NAMALWA (cell line): ENCODE measurements around the gene PLPPR2.
"Not testable (repeated sequence)": the region's sequence is repeated elsewhere in the genome, so short reads cannot be mapped to it uniquely, and the experiment has no call there.

Experiments
- DNase-seq: peaks from one replicate; pipeline ENCODE4 v3.0.0-alpha.2; 2015; ENCODE audit warnings: low spot score

Gene PLPPR2

GRCh38 chr19:11373885-11374432 lies 18.7 kb downstream of the PLPPR2 start:
- DNase-seq: no peak

- DNase-seq: peak; percentile 99
Observed at GRCh38 chr19:11374433-11375142, 19.4 kb downstream of the PLPPR2 start, which contains the start of gene SWSAP1. Gene SWSAP1 (plus strand): TSS chr19:11374666. CDS start chr19:11374681, 15 bp downstream.

GRCh38 chr19:11375143-11375948 lies 20.1 kb downstream of the PLPPR2 start:
- peak; percentile 83 for DNase-seq

- DNase-seq: peak; percentile 74
Observed at GRCh38 chr19:11377237-11377636, 22.0 kb downstream of the PLPPR2 start.

- DNase-seq: no peak
Observed at GRCh38 chr19:11377756-11378155, 22.5 kb downstream of the PLPPR2 start.

- no peak for DNase-seq
Observed at GRCh38 chr19:11378319-11379189, 23.3 kb downstream of the PLPPR2 start.

GRCh38 chr19:11379269-11379845 lies 24.1 kb downstream of the PLPPR2 start:
- not testable (repeated sequence) for DNase-seq

- no peak for DNase-seq
Observed at GRCh38 chr19:11379857-11380350, 24.7 kb downstream of the PLPPR2 start.

GRCh38 chr19:11380653-11381537 lies 25.7 kb downstream of the PLPPR2 start:
- DNase-seq: peak; percentile 99

- peak; percentile 56 for DNase-seq
Observed at GRCh38 chr19:11382898-11383705, 27.9 kb downstream of the PLPPR2 start.

- DNase-seq: no peak
Observed at GRCh38 chr19:11383706-11384048, 28.4 kb downstream of the PLPPR2 start.

- DNase-seq: no peak
Observed at GRCh38 chr19:11384778-11385129, 29.5 kb downstream of the PLPPR2 start.

GRCh38 chr19:11387162-11388034 lies 32.2 kb downstream of the PLPPR2 start:
- peak; percentile 49 for DNase-seq

GRCh38 chr19:11390359-11390758 lies 35.1 kb downstream of the PLPPR2 start:
- no peak for DNase-seq

- DNase-seq: no peak
Observed at GRCh38 chr19:11390933-11391680, 35.9 kb downstream of the PLPPR2 start.

- no peak for DNase-seq
Observed at GRCh38 chr19:11397089-11397610, 41.9 kb downstream of the PLPPR2 start.

GRCh38 chr19:11399667-11400066 lies 44.4 kb downstream of the PLPPR2 start:
- DNase-seq: no peak

GRCh38 chr19:11400798-11401197 lies 45.6 kb downstream of the PLPPR2 start:
- DNase-seq: no peak
